Astrocyte (in vitro differentiated cells and primary cell): ENCODE results near the gene TMEM156. TPM values are rescaled to one million over a fixed set of nuclear protein-coding genes. Genes with fewer than 3 reads are reported as not detected.

ENCODE experiments used
- DNase-seq: peaks from one replicate; pipeline ENCODE4 v3.0.0-alpha.2; 2010; ENCODE audit warnings: low read depth
- FAIRE-seq: peaks from 2 replicates; lab custom pipeline; 2011; peaks lifted over from hg19 to GRCh38; lab: Jason Lieb, UNC
- H2AFZ ChIP-seq: 2 replicates; pipeline ENCODE4 v1.6.0; 2012; ENCODE audit warnings: low read depth, low read length, inconsistent platforms
- H3K27ac ChIP-seq: 2 replicates; pipeline ENCODE4 v1.5.1; 2011; ENCODE audit warnings: low read depth, low read length, inconsistent platforms
- H3K27me3 ChIP-seq: 2 replicates; pipeline ENCODE4 v1.6.0; 2011; ENCODE audit warnings: low read length, inconsistent platforms; ENCODE audit not compliant: insufficient read depth
- H3K36me3 ChIP-seq: 2 replicates; pipeline ENCODE4 v1.5.1; 2011; ENCODE audit warnings: low read length, inconsistent platforms; ENCODE audit not compliant: insufficient read depth
- H3K4me1 ChIP-seq: 2 replicates; pipeline ENCODE4 v1.5.1; 2011; ENCODE audit warnings: low read length, inconsistent platforms; ENCODE audit not compliant: insufficient read depth
- H3K4me2 ChIP-seq: 2 replicates; pipeline ENCODE4 v1.6.0; 2012; ENCODE audit warnings: low read length, inconsistent platforms
- H3K4me3 ChIP-seq: 2 replicates; pipeline ENCODE4 v1.5.1; 2011; ENCODE audit warnings: low read depth, mild to moderate bottlenecking, low read length, inconsistent platforms; ENCODE audit not compliant: insufficient read depth
- H3K79me2 ChIP-seq: 2 replicates; pipeline ENCODE4 v1.6.0; 2012; ENCODE audit warnings: mild to moderate bottlenecking, low read length, inconsistent platforms; ENCODE audit not compliant: insufficient read depth
- H3K9ac ChIP-seq: 2 replicates; pipeline ENCODE4 v1.6.0; 2012; ENCODE audit warnings: mild to moderate bottlenecking, low read length, inconsistent platforms
- H3K9me3 ChIP-seq: 2 replicates; pipeline ENCODE4 v1.5.1; 2012; ENCODE audit warnings: low read depth, mild to moderate bottlenecking, low read length, inconsistent platforms; ENCODE audit not compliant: insufficient read depth
- H4K20me1 ChIP-seq: 2 replicates; pipeline ENCODE4 v1.6.0; 2012; ENCODE audit warnings: low read length, inconsistent platforms; ENCODE audit not compliant: insufficient read depth
- H3K27ac Mint-ChIP-seq: one replicate; pipeline ENCODE4 v1.8.0; 2021; ENCODE audit warnings: mild to moderate bottlenecking, mixed read lengths; ENCODE audit not compliant: unreplicated experiment
- H3K27me3 Mint-ChIP-seq: one replicate; pipeline ENCODE4 v1.8.0; 2021; ENCODE audit warnings: low read depth, mixed read lengths; ENCODE audit not compliant: unreplicated experiment
- H3K36me3 Mint-ChIP-seq: one replicate; pipeline ENCODE4 v1.8.0; 2021; ENCODE audit warnings: low read depth, mixed read lengths; ENCODE audit not compliant: unreplicated experiment
- H3K4me1 Mint-ChIP-seq: one replicate; pipeline ENCODE4 v1.8.0; 2021; ENCODE audit warnings: low read depth, mixed read lengths; ENCODE audit not compliant: unreplicated experiment
- H3K4me3 Mint-ChIP-seq: one replicate; pipeline ENCODE4 v1.8.0; 2021; ENCODE audit warnings: mild to moderate bottlenecking, moderate library complexity, mixed read lengths; ENCODE audit not compliant: unreplicated experiment
- H3K9me3 Mint-ChIP-seq: one replicate; pipeline ENCODE4 v1.8.0; 2021; ENCODE audit warnings: mild to moderate bottlenecking, mixed read lengths; ENCODE audit not compliant: unreplicated experiment
- EZH2 ChIP-seq: IDR thresholded peaks from 2 replicates; pipeline ENCODE4 v1.6.1; 2012; ENCODE audit warnings: mild to moderate bottlenecking, low read length, inconsistent platforms; ENCODE audit not compliant: insufficient read depth
- total RNA-seq: library from RNA; stranded (reverse); gene quantifications from 2 replicates; pipeline ENCODE4 v1.2.1, GENCODE V29; 2021
- TF ChIP-seq, protein P1 (sequence below): IDR thresholded peaks from 2 replicates; pipeline ENCODE4 v1.5.1; 2011; ENCODE audit warnings: low read depth, mild to moderate bottlenecking, inconsistent platforms, low read length, moderate library complexity; ENCODE audit not compliant: insufficient read depth

The TMEM156 gene
- total RNA-seq, 1 donor from 2014 or later: 0.59 TPM

DNA sequence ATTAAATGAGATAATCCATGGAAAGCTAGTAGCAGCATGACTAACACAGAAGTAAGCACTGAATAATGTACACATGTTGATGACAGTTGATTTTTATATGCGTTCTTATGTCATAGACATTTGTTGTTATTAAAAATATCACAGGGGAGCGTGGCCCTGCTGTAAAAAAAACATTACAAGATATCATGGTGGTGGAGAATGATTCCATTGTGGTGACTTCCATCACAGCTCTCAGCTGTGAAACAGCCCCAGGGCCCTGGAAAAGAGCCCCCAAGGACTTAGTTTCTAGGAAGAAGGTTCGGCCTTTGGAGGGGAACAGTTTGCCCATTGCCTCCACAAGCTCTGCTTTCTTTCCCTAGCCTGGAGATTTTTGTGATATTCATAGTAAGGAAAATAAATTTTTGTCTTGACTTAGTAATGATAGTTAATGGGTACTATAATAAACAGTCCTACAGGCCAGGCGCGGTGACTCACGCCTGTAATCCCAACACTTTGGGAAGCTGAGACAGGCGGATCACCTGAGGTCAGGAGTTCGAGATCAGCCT lies 114.7 kb downstream of the TMEM156 start:
- Mint-ChIP-seq H3K36me3 (peaks cover 45% of the 10 kb centered on the region), H3K27me3 (no peaks in the 10 kb centered on the region), H3K27ac (no peak overlapping the region), H3K9me3 (no peaks in the 10 kb centered on the region), H3K4me1 (no peaks in the 10 kb centered on the region), H3K4me3 (no peak overlapping the region)
- DNase-seq: no peak
- no peak overlapping the region for H3K9ac ChIP-seq
- no peaks in the 10 kb centered on the region for H3K9me3 ChIP-seq
- H3K27ac ChIP-seq: peak overlapping the region; percentile 63
- H3K4me2 ChIP-seq: no peak overlapping the region
- H3K4me3 ChIP-seq: no peak overlapping the region
- no peak overlapping the region for H2AFZ ChIP-seq
- H3K27me3 ChIP-seq: no peaks in the 10 kb centered on the region
- H3K79me2 ChIP-seq: no peaks in the 10 kb centered on the region
- no peak for FAIRE-seq
- TF ChIP-seq, protein P1, sequence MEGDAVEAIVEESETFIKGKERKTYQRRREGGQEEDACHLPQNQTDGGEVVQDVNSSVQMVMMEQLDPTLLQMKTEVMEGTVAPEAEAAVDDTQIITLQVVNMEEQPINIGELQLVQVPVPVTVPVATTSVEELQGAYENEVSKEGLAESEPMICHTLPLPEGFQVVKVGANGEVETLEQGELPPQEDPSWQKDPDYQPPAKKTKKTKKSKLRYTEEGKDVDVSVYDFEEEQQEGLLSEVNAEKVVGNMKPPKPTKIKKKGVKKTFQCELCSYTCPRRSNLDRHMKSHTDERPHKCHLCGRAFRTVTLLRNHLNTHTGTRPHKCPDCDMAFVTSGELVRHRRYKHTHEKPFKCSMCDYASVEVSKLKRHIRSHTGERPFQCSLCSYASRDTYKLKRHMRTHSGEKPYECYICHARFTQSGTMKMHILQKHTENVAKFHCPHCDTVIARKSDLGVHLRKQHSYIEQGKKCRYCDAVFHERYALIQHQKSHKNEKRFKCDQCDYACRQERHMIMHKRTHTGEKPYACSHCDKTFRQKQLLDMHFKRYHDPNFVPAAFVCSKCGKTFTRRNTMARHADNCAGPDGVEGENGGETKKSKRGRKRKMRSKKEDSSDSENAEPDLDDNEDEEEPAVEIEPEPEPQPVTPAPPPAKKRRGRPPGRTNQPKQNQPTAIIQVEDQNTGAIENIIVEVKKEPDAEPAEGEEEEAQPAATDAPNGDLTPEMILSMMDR: no peak
- no peak for TF ChIP-seq EZH2
- peaks cover 78% of the 10 kb centered on the region for H3K36me3 ChIP-seq
- peaks cover 20% of the 10 kb centered on the region for H4K20me1 ChIP-seq
- no peaks in the 10 kb centered on the region for H3K4me1 ChIP-seq

Other genes starting within 250 kb of the TMEM156 start
- not detected in 2 replicates for gene TLR10, start 249.4 kb downstream of the TMEM156 start, total RNA-seq
- 0.54 and 0.70 TPM in 2 replicates for gene TLR1, start 227.6 kb downstream of the TMEM156 start, total RNA-seq
- gene TLR6, start 175.6 kb downstream of the TMEM156 start, total RNA-seq: 3.1 and 3.8 TPM in 2 replicates
- gene FAM114A1, start 164.6 kb downstream of the TMEM156 start, total RNA-seq: 159 and 169 TPM in 2 replicates
- gene KLHL5, start 29.8 kb upstream of the TMEM156 start, total RNA-seq: 67.5 and 70.8 TPM in 2 replicates
- 14.1 and 18.0 TPM in 2 replicates for gene WDR19, start 150.1 kb upstream of the TMEM156 start, total RNA-seq